ENCODE data around the gene PIGZ. TPM values are rescaled to one million over a fixed set of nuclear protein-coding genes. Genes with fewer than 3 reads are reported as not detected.

The PIGZ gene
- total RNA-seq, 1 donor from 2014 or later, result 1.8 TPM

DNA sequence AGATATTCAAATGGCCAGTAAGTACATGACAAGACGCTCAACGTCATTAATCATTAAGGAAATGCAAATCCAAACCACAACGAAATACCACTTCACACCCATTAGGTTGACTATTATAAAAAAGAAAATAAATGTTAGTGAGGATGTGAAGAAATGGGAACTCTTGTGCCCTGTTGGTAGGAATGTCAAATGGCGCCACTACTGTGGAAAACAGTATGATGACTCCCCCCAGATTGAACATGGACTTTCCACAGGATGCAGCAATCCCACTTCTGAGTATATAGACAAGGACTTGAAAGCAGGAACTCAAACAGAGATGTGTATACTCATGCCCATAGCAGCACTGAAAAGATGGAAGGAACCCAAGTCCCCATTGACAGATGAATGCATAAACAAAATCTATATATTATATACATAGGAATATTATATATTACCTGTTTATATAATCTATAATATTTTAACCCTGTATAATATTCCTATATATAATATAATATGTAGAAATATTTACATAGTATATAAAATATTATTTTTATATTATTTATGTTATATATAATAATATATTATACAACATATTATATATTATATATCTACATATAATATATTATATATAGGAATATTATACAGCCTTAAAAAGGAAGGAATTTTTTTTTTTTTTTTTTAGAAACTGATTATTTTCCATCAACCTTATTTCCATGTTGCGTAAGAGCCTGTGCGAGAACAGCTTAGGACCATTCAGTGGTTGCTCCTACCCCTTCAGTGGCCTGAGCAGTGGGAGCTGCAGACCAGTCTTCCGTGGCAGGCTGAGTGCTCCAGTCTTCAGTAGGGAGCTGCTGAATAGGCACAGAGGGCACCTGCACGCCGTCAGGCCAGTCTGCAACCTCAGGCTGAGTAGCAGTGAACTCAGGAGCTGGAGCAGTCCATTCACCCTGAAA, 17.6 kb upstream of the PIGZ start:
- ATAC-seq (ENCODE audit: low read depth), result no peak
- ChIA-PET POLR2A (interaction anchor here (0.7 to 1.5 kb wide), 2 partner anchors 10 to 43 kb away, joined by 4 to 7 read pairs; partner anchors contain the start of gene MELTF), CTCF (no interaction called here)
- TF ChIP-seq, protein P1, sequence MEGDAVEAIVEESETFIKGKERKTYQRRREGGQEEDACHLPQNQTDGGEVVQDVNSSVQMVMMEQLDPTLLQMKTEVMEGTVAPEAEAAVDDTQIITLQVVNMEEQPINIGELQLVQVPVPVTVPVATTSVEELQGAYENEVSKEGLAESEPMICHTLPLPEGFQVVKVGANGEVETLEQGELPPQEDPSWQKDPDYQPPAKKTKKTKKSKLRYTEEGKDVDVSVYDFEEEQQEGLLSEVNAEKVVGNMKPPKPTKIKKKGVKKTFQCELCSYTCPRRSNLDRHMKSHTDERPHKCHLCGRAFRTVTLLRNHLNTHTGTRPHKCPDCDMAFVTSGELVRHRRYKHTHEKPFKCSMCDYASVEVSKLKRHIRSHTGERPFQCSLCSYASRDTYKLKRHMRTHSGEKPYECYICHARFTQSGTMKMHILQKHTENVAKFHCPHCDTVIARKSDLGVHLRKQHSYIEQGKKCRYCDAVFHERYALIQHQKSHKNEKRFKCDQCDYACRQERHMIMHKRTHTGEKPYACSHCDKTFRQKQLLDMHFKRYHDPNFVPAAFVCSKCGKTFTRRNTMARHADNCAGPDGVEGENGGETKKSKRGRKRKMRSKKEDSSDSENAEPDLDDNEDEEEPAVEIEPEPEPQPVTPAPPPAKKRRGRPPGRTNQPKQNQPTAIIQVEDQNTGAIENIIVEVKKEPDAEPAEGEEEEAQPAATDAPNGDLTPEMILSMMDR (IDR thresholded peaks at IDR 0.05), result no peak
- H3K4me1 Mint-ChIP-seq, result peaks cover 4% of the 10 kb centered on the region
- H3K36me3 Mint-ChIP-seq (ENCODE audit: low read depth), result no peaks in the 10 kb centered on the region
- no peak overlapping the region for H3K27ac Mint-ChIP-seq
- intact Hi-C loops (cut with micrococcal nuclease), result no loop called here
- H3K9me3 Mint-ChIP-seq, result peaks cover 8% of the 10 kb centered on the region
- no peak overlapping the region for H3K4me3 Mint-ChIP-seq
- H3K27me3 Mint-ChIP-seq, result peaks cover 16% of the 10 kb centered on the region
- DNase-seq, result no peak

- Mint-ChIP-seq H3K4me3 (no peak overlapping the region), H3K36me3 (ENCODE audit: low read depth) (no peaks in the 10 kb centered on the region), H3K27me3 (peaks cover 16% of the 10 kb centered on the region), H3K9me3 (peaks cover 8% of the 10 kb centered on the region), H3K4me1 (peaks cover 4% of the 10 kb centered on the region), H3K27ac (no peak overlapping the region)
- ChIA-PET CTCF (no interaction called here), POLR2A (interaction anchor here (1.5 kb wide), 1 partner anchor 44 kb away, joined by 4 read pairs; the partner anchor contains the start of gene MELTF)
- DNase-seq (no peak), ATAC-seq (ENCODE audit: low read depth) (no peak)
- TF ChIP-seq, protein P1 (IDR thresholded peaks at IDR 0.05), result no peak
- intact Hi-C loops (cut with micrococcal nuclease), result no loop called here
Measured at GRCh38 chr3:196985298-196985697, 16.7 kb upstream of the PIGZ start.

- TF ChIP-seq, protein P1 (IDR thresholded peaks at IDR 0.05), result no peak
- H3K27me3 Mint-ChIP-seq, result peaks cover 26% of the 10 kb centered on the region
- ChIA-PET CTCF (no interaction called here), POLR2A (no interaction called here)
- H3K27ac Mint-ChIP-seq, result no peak overlapping the region
- no peaks in the 10 kb centered on the region for H3K36me3 Mint-ChIP-seq (ENCODE audit: low read depth)
- peaks cover 8% of the 10 kb centered on the region for H3K9me3 Mint-ChIP-seq
- H3K4me3 Mint-ChIP-seq, result no peak overlapping the region
- ATAC-seq (ENCODE audit: low read depth) (no peak), DNase-seq (no peak)
- H3K4me1 Mint-ChIP-seq, result peaks cover 11% of the 10 kb centered on the region
- intact Hi-C loops (cut with micrococcal nuclease), result no loop called here
Measured at GRCh38 chr3:196983186-196983585, 14.6 kb upstream of the PIGZ start.

- no peak for DNase-seq
- H3K36me3 Mint-ChIP-seq (ENCODE audit: low read depth), result no peaks in the 10 kb centered on the region
- ChIA-PET POLR2A (no interaction called here), CTCF (no interaction called here)
- peaks cover 8% of the 10 kb centered on the region for H3K9me3 Mint-ChIP-seq
- intact Hi-C loops (cut with micrococcal nuclease), result no loop called here
- no peak overlapping the region for H3K27ac Mint-ChIP-seq
- H3K4me1 Mint-ChIP-seq, result peaks cover 11% of the 10 kb centered on the region
- H3K27me3 Mint-ChIP-seq, result peaks cover 26% of the 10 kb centered on the region
- H3K4me3 Mint-ChIP-seq, result peak overlapping the region; percentile 32
- ATAC-seq (ENCODE audit: low read depth), result no peak
- TF ChIP-seq, protein P1 (IDR thresholded peaks at IDR 0.05), result no peak
Measured at GRCh38 chr3:196981657-196982056, 13.0 kb upstream of the PIGZ start.

DNA sequence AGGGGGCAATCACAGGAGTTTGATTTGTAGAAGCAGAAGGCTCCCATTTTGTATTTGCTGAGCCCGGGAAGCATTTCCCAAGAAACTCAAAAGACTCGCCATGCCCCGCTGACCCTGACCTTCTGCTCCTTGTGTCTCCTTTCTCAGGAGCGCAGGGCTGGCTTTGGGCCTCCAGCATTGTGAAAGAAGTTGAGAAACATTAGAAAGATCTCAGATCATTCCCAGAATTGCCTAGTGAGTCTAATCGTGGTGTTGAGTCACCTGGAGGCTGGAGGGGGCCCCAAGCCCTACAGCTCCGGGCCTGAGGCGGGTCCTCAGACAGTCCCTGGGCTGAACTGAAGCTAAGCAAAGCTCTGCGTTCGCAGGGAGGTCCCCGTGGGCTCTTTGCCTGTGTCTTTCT, 10.9 kb upstream of the PIGZ start:
- Mint-ChIP-seq H3K4me1 (peaks cover 11% of the 10 kb centered on the region), H3K9me3 (peaks cover 8% of the 10 kb centered on the region), H3K27ac (no peak overlapping the region), H3K36me3 (ENCODE audit: low read depth) (no peaks in the 10 kb centered on the region), H3K27me3 (peaks cover 21% of the 10 kb centered on the region), H3K4me3 (no peak overlapping the region)
- ChIA-PET CTCF (interaction anchor here (0.7 to 3.0 kb wide), 2 partner anchors 208 to 244 kb away, joined by 3 to 17 read pairs; no protein-coding TSS in a partner anchor), POLR2A (no interaction called here)
- no peak for DNase-seq
- no peak for ATAC-seq (ENCODE audit: low read depth)
- TF ChIP-seq, protein P1 (IDR thresholded peaks at IDR 0.05), result no peak
- intact Hi-C loops (cut with micrococcal nuclease), result loop anchor here (2.0 to 10.0 kb wide), 2 partner anchors 23 to 535 kb away; no protein-coding TSS in a partner anchor
